Upper lobe of left lung (tissue), 4 donors: Measurements from ENCODE around the gene CHST11.

Source experiments
- POLR2A ChIP-seq, 4 donors: fragments of 450-650 bp; IDR thresholded peaks; one replicate each; pipeline ENCODE4 v1.5.1; 2016 to 2017; ENCODE audit warnings: antibody characterized with exemption in 4 of 4, mild to moderate bottlenecking in 2 of 4
- TF ChIP-seq, protein P1 (sequence below), 6 experiments: fragments of 450-650 bp in 4 of 6; fragments of 200-600 bp in 2 of 6; sonication (generic) in 2 of 6; IDR thresholded peaks; one replicate each; pipeline ENCODE4 v1.5.1; 2016 to 2019; ENCODE audit warnings: antibody characterized with exemption in 6 of 6

DNA sequence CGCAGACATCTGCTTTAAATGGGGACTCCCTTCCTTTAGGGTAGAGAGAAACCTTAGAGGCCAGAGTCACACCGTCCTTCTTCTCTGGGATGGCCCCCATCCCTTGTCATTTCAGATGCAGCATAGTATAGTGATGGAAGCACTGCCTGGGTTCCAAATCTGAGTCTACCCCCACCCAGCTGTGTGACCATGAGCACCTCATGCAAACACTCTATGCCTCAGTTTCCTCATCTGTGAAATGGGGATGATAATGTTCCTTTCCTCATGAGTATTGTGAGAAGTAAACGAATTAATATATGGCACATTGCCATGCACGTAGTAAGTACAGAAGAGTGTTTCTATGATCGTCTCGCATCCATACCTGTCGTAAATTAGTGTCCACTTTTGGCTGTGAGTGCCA is 259.4 kb downstream of the CHST11 start:
- TF ChIP-seq, protein P1, sequence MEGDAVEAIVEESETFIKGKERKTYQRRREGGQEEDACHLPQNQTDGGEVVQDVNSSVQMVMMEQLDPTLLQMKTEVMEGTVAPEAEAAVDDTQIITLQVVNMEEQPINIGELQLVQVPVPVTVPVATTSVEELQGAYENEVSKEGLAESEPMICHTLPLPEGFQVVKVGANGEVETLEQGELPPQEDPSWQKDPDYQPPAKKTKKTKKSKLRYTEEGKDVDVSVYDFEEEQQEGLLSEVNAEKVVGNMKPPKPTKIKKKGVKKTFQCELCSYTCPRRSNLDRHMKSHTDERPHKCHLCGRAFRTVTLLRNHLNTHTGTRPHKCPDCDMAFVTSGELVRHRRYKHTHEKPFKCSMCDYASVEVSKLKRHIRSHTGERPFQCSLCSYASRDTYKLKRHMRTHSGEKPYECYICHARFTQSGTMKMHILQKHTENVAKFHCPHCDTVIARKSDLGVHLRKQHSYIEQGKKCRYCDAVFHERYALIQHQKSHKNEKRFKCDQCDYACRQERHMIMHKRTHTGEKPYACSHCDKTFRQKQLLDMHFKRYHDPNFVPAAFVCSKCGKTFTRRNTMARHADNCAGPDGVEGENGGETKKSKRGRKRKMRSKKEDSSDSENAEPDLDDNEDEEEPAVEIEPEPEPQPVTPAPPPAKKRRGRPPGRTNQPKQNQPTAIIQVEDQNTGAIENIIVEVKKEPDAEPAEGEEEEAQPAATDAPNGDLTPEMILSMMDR (IDR thresholded peaks at IDR 0.05) = no peak
- TF ChIP-seq POLR2A (IDR thresholded peaks at IDR 0.05) = no peak
